Myocyte (in vitro differentiated cells): ENCODE data around the gene CCDC81. TPM values are rescaled to one million over a fixed set of nuclear protein-coding genes. Genes with fewer than 3 reads are reported as not detected.

Source experiments
- DNase-seq: peaks from one replicate; pipeline ENCODE4 v3.0.0-alpha.2; 2012; ENCODE audit warnings: low read depth
- total RNA-seq: library from RNA; depleted of rRNA; stranded (reverse); fragments of >200 nt; gene quantifications from 2 replicates; pipeline ENCODE4 v1.2.3, GENCODE V29; 2014

Gene CCDC81
- total RNA-seq, 1 donor from 2014 or later, result 0.08 TPM

DNA sequence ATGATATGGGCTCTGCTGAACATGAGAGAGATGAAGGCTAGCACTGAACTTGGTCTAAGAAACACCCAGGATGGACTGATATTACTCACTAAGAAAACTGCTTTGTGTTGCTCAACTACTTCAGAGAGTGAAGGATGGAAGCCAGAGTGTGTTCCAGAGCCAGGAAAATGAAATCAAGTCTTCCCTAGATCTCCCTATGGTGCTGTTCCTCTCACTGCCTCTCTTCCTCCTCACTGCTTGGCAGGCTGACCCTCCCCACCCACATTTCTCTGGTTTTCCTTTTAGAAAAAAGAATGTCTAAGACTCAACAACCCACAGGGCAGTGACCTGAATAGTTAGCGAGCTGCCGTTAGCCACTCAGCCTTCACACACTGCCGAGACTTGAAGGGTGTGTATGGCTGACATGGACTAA is 65.6 kb downstream of the CCDC81 start:
- no peak for DNase-seq

DNA sequence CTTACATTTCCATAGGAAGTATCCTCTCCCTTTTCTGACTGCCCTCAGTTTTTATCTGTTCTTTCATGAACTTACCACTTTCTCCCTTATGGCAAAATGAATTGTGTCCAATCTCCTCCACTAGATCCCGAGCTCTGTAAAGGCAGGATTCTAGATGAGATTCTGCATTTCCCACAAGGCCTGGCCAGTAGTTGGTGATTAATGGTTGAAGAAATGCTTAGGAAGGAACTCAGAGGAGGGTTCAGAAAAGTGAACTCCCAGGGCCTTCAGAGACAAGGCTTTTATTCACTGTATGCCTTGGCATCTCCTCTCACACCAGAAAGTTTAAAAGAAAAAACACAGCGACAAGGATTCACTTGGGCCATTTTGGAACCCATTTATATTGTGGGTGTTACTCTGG is 66.2 kb downstream of the CCDC81 start:
- no peak for DNase-seq

DNA sequence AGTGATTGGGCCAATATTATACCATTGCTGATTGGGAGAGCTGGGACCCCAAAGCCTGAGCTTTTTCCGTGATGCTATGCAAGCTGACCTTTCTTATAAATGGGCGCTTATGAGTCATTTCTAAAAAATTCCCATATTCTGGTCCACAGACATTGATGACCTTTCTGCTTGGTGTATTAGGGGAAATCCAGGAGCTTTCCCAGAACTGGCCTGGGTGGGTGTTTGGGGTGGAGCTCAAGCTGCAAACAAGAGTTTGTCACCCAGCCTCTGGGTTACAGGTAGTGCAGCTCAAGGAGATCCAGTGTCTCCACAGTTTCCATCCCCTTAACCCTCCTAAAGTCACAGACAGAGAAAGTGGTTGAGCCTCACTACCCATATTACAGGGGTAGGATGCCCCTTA is 67.7 kb downstream of the CCDC81 start:
- DNase-seq, result no peak

DNA sequence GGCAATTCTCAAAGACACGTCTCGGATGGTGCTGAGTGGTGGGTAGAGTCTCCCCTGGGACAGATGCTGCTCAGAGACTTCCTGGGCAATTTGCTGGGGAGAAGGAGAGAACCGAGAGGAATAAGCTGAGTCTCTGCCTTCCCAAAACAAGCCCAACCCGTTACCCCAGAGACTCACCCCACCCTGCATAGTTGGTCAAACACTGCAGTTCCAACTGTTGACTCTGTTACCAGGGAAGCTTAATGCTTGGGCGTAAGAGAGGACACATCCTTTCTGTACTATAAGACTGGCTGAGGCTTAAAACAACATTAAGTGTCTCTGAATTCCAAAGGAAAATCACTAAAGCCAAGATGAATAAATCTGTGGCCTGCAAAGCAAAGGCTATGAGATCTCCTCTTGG is 68.1 kb downstream of the CCDC81 start:
- no peak for DNase-seq

DNA sequence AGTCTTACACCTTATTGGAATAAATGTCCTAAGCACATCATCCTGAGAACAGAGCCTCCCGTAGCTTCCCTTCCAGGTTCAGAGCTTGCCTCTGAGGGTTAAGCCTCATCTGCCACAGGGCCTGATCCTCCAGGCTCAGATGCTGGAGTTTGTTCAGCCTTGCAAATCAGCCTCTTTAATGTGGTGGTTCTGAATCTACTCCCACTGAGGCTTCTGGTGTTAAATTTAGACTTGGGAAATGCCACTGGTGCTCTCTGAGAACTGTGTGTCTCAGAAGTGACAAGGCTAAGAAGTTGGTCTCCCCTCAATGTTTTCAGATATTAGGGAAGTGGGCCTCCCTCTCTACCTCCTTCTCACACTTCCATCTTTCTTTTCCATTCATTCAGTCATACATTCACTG is 68.7 kb downstream of the CCDC81 start:
- DNase-seq, result no peak

DNA sequence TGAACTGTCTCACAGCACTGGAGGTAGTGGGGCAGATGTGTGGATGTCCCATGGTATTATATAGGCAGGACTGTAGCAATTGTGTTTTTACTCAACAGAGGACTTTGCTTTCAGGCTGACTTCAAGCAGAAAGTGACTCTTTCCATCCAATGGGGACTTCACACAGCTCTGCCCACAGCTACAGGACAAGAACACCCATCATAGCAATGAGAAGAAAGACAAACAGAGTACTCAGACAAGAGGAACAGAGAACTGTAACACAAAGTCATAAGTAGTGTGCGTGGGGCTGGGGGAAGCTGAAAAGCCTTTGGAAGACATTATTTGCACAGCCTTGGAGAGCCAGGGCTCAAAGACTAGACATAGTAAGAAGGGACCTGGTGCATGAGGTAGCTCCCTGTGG is 70.3 kb downstream of the CCDC81 start:
- no peak for DNase-seq

DNA sequence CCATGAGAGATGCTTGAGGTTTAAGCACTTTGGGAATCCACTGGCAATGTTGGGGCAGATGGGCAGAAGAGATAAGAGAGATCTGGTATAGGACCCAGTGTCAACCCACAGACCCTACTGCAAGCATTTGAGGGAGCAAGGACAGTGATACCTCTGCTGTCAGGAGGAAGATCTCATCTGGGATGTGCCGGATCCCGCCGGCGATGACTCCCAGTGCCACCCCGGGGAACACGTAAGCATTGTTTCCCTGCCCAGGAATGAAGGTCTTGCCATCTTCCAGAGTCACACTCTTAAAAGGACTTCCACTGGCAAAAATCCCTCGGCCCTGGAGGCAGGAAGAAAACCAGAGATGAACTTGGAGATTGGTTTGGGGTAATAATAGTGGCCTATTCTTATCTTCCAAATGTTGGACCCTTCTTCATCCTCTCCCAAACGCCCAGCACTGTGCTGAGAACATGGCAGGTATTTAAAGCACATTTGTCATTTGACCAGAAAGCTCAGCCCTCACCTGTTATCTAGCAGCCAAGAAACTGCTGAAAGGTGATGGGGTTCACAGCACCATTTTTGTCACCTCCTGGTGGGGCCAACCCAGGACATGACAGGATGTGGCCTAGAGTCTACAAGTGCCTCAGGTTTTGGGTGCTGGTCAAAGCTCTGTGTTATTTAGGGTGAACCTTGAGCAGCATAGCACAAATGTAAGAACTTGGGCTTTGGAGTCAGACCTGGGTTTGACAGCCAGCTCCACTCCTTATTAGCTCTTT is 71.7 kb downstream of the CCDC81 start:
- no peak for DNase-seq

DNA sequence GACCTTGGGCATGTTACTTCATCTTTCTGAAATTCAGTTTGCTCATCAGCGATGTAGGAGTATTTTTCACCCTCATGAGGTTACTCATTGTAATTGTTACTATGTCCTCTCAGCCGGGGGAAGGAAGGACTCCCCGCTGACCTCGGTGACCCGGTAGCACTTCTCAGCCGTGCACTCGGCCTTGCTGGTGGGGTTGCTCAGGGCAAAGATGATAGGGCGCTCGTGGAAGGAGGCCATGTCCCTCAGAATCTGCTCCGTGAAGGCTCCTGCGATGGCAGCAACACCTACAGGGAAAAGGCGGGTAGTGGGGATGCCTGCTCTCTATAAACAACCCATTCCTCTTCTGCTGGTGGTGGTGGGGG is 72.2 kb downstream of the CCDC81 start:
- no peak for DNase-seq

DNA sequence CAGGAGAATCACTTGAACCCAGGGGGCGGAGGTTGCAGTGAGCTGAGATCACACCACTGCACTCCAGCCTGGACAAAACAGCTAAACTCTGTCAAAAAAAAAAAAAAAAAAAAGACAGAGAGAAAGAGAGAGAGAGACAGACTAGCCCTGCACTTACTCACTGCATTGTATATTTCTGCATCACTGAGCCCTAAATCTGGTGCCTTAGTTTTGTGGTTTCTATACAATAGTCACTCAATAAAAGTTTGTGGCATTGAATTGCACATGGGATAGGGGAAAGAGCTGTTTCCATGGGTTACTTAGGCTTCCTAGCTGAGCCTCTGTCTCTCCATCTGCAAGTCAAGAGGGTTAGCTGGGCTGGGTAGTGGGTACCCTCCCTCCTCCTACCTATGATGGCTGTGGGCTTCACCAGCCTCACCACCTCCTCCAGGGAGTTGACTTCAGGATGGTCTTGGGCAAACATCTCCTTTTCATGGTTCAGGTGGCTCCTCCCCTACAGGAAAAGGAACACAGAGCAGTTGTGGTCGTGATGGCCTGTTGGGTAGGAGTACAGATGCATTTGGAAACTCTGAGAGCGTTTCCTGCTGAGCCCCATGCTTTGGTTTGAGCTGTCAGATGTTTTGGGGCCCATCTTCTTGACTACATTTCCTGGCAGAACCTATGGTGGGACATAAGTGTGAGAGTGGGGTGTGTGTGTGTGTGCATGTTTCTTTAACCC is 73.2 kb downstream of the CCDC81 start:
- no peak for DNase-seq

DNA sequence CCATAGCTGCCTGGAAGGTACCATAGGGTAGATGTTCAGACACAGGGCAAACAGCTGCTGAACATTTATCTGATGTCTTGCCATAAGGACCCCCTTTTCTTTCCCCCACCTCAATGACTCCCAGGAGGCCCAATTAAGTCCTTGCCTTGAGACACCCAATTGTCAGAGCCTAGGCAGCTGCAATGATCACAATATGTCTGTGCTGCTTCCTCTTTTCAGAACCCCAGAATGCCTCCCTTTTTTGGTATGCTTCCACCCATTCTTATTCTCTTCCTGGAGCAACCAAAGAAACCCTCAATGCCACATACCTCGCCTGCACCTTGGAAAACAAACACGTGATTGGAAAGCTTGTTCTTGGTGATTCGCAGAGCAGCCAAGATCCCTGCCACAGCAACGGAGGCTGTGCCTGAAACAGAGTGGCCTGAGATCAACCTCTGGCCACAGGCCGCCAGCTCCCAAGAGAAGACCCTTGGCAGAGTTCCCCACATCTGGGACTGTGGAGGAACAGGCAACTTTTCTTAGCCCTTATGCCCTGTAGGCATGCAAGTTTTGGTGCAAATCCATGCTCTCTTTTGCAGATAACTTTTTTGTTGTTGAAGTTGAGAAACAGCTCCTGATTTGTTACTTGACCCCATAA is 75.4 kb downstream of the CCDC81 start:
- DNase-seq, result no peak

DNA sequence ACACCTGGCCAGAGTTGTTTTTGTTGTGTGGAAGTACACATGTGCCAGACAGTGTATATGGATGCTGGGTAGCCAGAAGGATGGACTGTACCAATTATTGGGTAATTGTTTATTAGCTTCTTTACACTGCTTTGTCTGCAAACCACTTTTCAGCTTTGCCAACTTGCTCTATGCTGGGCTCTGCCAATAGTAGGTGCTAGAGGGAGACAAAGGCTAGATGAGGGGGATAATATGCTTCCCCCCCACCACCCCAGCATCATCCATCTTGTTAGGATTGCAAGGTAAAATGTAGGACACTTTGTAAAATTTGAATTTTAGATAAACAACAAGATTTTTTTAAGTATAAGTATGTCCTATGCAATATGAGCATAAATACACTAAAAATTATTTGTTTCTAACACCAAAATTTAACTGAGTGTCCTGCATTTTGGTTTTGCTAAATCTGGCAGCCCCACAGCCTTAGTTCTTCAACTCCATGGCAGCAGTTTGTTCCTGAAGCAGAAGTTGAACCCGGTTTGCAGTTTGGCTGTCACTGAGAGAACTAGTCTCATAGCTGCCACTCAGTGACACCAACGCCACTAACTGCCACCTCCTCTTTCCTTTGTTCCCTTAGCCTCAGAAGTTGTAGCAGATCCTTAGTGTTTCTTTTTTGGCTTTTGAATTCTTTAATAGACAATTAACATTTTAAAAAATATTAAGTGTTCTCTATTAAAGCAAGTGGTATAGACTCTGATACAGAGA is 78.8 kb downstream of the CCDC81 start:
- no peak for DNase-seq

DNA sequence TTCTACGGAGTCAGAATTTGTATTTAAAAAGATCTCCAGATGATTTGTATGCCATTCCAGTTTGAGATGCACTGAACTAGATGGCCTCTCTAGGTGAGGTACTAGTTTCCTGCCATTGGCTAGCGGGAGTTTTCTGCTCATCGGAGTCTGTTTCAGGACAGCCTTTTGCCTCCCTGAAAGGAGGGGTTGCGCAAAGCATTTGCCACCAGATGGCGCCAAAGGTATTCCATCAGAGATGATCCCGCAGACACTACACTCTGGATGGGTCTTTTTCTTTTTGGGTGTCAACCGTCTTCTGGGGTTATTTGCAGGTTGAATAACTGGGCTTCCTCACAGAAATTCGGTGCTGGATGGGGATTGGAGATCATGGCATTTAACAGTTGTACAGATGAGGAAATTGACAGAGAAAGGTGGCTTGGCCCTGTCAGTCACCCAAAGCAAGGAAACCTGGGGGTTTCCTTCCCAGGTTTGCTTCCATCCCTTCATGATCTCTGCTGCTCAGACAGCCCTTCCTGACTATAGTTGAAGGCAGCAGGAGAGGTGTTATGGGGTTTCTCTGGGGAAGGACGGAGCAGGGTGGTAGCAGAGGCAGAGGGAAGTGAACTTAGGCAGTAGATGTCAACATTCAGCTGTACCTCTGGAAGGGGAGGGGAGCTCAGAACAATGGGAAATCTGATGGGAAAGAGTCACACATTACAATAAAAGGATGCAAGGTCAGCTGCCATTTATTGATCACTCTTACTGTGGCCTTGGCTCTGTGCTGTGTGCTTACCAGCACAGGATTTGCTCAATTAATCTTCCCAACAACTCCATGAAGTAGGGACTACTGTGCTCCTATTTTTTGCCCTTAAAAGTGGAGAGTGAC is 81.6 kb downstream of the CCDC81 start:
- DNase-seq, result peak; percentile 89

DNA sequence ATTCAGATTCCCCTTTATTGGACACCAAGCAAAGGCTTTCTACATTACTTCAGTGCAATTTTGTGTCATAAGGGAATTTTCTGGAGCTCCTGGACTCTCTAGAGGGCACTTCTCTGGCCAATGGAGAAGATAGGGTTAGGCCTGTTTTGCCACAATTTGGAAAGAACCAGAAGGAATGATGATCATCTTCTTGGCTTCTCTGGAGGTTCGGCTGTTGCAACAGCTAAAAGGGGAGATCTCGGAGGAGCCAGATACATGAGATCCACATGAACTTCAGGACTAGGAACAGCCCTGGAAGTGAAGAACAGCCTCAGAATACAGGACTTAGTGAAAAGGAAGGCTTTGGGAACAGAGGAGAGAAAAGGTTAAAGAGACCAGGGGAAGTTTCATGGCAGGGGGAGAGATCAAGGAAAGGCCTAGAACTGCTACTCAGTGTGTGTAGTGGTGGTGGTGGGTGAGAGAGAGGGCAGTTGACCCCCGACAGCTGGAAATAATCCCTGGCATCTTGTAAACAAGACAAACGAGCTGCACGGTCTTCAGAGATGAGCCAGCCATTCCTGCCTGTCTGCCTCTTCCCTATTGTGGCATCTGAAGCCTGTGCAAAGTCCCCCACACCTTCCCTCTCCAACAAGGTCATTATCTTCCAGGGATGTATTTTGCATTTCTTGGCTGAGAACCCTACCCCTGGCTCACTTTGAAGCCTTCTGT is 83.8 kb downstream of the CCDC81 start:
- DNase-seq, result no peak

DNA sequence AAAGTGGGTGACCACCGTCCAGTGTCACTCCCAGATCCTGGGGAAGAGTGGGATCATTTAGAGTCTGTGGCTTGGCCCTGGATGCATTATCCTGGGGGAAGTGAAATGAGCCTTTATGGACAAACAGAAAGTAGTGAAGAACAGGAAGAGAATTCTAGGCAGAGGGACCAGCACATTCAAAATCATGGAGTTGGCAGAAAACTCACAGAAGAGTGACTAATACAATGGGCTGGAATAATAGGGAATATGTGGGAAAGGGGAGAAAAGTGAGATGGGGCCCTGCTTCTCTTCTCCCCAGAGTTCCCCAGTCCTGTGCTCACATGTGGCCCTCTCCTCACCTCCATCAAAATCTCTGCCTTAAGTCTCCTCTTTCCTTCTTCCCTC is 84.3 kb downstream of the CCDC81 start:
- no peak for DNase-seq

DNA sequence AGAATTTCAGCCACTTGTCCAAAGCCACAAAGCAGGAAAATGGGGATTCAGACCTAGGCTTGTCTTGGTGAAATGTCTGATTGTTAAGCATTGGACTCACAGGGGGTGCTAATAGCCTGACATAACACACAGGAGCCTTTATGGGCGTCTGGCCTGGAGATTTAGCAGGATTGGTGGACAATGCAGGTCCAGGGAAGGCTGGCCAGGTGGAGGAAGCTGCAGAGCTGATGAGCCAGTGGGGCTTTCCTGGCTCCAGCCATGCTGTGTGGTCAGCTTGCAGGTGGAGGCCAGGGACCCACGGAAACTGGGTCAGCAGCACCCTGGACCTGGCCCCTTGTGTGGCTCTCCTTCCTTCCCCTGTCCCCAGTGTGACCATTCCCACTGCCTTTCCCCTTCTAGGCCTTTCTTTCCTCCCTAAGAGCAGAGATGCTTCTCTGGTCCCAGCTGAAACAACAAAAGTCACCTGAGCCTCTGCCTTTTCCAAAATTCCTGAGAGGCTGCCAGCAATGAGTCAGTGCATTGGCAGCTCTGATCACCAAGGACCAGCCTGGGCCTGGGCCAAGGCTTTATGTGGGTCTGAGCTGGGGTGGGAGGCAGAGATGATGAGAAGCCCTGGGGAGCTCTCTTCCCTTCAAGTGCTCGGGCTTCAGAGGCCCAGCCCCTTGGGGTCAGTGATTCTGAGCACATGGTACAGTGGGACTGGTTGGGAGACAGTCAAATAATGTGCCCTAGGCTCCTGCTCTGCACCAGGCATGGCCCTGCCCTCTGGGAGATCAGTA is 85.2 kb downstream of the CCDC81 start:
- DNase-seq, result peak; percentile 82

DNA sequence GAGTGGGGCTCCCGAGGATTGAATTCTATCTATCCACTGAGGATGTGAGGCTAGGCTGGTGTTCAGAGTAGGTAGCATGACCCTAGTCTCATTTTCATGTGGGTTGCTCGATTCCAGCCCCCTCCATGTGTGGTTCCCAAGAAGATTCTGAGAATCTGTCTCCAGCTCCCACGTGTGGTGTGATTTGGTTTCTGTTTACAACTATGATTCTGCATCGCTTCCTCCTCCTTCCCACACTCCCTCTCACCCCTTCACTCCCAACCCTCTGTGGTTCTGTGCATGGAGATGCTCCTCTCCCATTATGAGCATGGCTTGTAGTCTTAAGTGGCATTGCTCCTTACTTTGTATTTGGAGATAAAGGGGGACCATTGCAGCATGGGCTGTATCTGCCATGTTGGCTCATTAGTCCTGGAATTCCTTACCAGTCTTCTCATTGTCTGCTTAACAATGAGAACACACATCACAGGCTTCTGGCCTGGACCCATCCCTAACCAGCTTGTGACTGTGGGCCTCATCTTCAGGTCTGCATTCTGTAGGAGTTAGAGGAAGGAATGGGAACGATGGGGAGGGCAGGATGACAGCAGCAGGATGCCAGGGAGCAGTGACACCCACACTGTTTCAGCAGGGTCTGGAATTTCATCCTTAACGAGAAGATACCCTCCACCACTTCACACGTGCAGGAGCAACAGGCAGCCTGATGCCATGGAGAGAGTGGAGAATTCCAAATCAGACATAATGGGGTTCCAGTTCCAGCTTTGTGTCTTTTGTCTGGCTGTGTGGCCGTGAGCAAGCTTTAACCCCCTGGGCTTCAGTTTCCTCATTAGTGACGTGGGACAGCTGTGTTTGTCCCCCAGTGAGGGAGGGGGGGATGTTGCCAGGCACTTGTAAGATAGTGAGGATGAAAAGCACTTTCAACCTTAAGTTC is 86.0 kb downstream of the CCDC81 start:
- peak; percentile 30 for DNase-seq

DNA sequence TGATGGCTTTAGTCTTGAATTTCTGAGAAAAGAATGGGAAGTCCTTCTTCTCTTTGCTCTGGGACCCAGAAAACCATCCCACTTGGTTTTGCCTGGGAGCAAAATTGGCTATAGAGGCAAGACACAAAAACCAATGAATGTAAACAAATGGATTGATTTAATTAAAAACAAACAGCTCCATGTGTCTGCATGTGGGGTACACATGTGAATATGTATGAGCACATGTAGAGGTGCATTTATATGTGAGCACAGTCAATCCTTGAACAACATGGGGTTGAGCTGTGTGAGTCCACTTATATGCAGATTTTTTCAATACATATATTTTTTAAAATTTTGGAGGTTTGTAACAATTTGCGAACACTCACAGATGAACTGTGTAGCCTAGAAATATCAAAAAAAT is 87.2 kb downstream of the CCDC81 start:
- no peak for DNase-seq

DNA sequence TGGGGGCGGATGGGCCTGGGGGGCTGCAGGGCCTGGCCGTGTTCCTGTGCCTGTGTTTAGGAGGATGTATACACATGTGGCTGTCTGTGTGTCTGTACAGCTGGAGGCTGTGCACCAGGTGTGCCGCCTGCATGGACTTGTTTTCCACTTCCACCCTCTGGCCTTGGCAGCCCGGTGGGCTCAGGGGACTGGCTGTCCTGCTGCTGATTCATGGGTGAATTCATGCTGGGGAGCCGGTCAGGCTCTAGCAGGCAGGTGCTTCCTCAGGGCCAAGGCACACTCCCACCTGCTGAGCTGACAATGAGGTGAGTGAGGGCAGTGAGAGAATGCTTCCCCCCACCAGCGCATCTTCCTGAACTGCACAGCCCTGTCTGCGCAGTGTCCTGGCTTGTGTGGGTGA is 88.4 kb downstream of the CCDC81 start:
- DNase-seq, result no peak
